Kidney epithelial cell (primary cell): ENCODE data around the gene RABL6. TPM values are rescaled to one million over a fixed set of nuclear protein-coding genes. Genes with fewer than 3 reads are reported as not detected.

Source experiments
- DNase-seq: peaks from one replicate; pipeline ENCODE4 v3.0.0-alpha.2; 2010; ENCODE audit warnings: low read depth
- H3K27me3 ChIP-seq: 2 replicates; pipeline ENCODE4 v1.6.0; 2011; ENCODE audit warnings: low read length; ENCODE audit not compliant: control insufficient read depth, insufficient read depth
- H3K36me3 ChIP-seq: 2 replicates; pipeline ENCODE4 v1.5.1; 2011; ENCODE audit warnings: low read length; ENCODE audit not compliant: control insufficient read depth, insufficient read depth
- H3K4me3 ChIP-seq: 2 replicates; pipeline ENCODE4 v1.5.1; 2011; ENCODE audit warnings: low read depth, mild to moderate bottlenecking, control low read depth, low read length
- total RNA-seq: library from RNA; depleted of rRNA; stranded (reverse); fragments of >200 nt; gene quantifications from 2 replicates; pipeline ENCODE4 v1.2.3, GENCODE V29; 2015
- TF ChIP-seq, protein P1 (sequence below): IDR thresholded peaks from 2 replicates; pipeline ENCODE4 v1.5.1; 2011; ENCODE audit warnings: mild to moderate bottlenecking, moderate library complexity, low read length, control low read depth, inconsistent platforms; ENCODE audit not compliant: insufficient read depth, poor library complexity, severe bottlenecking

RABL6 gene
- total RNA-seq, 1 donor from 2014 or later = 99.3 TPM

DNA sequence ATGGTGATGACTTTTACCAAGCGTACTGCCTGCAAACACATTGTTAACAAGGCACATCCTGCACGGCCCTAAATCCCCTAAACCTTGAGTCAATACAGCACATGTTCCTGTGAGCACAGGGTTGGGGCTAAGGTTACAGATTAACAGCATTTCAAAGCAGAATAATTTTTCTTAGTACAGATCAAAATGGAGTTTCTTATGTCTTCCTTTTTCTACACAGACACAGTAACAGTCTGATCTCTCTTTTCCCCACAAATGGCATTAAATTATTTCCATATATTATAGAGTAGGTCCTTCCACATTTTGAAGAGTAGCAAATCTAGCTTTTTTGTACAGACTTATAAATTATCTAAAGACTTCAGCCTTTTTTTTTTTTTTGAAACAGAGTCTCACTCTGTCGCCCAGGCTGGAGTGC is 18.2 kb upstream of the RABL6 start:
- TF ChIP-seq, protein P1, sequence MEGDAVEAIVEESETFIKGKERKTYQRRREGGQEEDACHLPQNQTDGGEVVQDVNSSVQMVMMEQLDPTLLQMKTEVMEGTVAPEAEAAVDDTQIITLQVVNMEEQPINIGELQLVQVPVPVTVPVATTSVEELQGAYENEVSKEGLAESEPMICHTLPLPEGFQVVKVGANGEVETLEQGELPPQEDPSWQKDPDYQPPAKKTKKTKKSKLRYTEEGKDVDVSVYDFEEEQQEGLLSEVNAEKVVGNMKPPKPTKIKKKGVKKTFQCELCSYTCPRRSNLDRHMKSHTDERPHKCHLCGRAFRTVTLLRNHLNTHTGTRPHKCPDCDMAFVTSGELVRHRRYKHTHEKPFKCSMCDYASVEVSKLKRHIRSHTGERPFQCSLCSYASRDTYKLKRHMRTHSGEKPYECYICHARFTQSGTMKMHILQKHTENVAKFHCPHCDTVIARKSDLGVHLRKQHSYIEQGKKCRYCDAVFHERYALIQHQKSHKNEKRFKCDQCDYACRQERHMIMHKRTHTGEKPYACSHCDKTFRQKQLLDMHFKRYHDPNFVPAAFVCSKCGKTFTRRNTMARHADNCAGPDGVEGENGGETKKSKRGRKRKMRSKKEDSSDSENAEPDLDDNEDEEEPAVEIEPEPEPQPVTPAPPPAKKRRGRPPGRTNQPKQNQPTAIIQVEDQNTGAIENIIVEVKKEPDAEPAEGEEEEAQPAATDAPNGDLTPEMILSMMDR = no peak
- no peak overlapping the region for H3K4me3 ChIP-seq
- H3K36me3 ChIP-seq = no peaks in the 10 kb centered on the region
- H3K27me3 ChIP-seq = no peaks in the 10 kb centered on the region
- no peak for DNase-seq

DNA sequence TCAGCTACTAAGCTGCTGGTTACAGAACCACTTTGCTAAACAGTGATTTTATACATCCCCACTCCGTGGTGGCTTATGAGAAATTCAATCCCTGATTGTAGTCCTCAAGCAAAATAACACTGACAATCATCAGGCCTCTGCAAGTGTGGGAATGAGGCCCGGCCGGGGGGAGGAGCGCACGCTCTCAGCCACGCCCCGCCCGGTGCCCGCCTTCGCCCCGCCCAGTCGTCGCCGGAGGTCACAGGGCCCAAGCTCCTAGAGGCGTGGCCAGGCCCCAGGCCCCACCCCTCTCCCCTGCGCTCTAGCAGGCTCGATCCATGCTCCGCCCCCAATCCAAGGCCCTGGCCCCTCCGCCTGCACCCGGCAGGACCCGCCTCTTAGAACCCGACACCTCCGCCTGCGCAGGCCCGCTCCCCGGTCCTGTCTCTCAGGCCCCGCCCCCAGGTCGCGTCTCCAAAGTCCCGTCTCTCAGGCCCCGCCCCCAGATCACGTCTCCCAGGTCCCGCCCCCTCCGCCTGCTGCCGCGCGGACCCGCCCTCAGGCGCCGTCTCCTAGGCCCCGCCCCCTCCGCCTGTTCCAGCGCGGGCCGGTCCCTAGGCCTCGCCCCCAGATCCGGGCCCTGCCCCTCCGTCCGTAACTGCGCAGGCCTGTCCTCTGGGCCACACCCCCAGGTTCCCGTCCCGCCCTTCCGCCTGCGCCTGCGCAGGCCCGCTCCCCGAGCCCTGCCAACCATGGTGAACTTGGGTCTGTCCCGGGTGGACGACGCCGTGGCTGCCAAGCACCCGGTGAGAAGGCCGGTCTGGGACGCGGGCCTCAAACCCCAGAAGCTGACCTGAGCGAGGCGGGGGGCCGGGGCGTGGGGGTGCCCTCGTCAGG is 16.9 kb upstream of the RABL6 start, which contains the start of gene TMEM141:
Gene TMEM141, plus strand, starts transcription at position 705 of the 876 bp plus-strand sequence. Its CDS starts 27 bp downstream, at position 732.
- TF ChIP-seq, protein P1 = no peak
- H3K27me3 ChIP-seq = peaks cover 6% of the 10 kb centered on the region
- peak; percentile 95 for DNase-seq

DNA sequence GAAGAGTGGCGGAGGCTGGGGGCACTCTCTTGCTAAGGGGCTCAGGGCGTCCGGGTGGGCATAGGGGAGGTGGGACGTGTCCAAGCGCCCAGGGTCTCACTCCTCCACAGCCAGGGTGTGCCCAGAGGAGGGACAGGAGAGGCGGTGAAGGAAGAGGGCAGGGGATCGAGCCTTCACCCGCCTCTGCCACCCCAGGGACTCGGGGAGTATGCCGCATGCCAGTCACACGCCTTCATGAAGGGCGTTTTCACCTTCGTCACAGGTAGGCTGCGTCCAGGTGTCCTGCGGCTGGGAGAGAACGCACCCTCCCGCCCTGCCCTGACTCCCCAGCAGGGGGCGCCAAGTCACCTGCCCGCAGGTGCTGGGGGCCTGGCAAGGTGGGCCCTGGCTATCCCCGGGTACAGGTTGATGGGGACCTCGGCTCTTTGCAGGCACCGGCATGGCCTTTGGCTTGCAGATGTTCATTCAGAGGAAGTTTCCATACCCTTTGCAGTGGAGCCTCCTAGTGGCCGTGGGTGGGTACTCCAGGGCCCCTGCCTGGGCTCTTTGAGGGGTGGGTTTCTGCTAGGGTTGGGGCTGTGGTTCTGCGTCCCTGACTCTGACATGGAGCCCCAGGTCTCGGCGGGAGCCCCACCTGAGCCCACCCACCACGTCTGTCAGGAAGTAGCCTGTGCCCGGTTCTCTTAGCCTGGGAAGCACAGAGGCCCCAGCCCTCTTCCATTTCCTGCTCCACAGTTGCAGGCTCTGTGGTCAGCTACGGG is 16.1 kb upstream of the RABL6 start:
- Histone ChIP-seq H3K4me3 (peak overlapping the region; percentile 74), H3K36me3 (no peaks in the 10 kb centered on the region), H3K27me3 (peaks cover 14% of the 10 kb centered on the region)
- TF ChIP-seq, protein P1 = peak; percentile 100
- no peak for DNase-seq

More for the DNA sequence above, 16.9 kb upstream of the RABL6 start, which contains the start of gene TMEM141:
- Histone ChIP-seq H3K36me3 (no peaks in the 10 kb centered on the region), H3K4me3 (peak within 1 kb of the TSS; percentile 74)

DNA sequence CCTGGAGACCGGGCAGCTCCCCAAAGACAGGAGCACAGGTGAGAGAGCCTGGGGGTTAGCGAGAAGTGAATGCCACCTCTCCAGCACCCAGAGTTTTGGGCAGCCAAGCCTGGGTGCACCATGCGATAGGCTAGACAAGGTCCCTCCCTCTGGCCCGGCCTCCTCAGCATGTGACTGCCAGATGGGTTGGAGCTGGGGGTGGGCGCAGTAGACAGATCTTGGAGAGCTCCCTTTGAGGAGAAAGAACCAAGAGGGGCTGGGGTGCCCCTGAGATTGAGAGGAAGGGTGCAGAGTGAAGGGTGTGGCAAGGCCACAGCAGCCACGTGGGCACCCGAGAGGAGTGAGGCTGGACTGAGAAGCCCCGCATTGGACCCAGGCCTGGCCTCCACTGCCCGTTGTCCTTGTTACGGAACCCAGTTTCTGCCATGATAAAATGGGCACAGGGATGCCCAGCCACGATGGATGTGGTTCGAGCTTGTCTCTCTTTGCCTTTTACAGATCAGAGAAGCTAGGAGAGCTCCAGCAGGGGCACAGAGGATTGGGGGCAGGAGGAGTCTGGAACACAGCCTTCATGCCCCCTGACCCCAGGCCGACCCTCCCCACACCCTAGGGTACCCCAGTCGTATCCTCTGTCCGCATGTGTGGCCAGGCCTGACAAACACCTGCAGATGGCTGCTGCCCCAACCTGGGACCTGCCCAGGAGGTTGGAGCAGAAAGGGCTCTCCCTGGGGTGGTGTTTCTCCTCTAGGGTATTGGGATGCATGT is 15.2 kb upstream of the RABL6 start:
- TF ChIP-seq, protein P1 = no peak
- Histone ChIP-seq H3K36me3 (no peaks in the 10 kb centered on the region), H3K4me3 (no peak overlapping the region), H3K27me3 (peaks cover 18% of the 10 kb centered on the region)
- DNase-seq = no peak

DNA sequence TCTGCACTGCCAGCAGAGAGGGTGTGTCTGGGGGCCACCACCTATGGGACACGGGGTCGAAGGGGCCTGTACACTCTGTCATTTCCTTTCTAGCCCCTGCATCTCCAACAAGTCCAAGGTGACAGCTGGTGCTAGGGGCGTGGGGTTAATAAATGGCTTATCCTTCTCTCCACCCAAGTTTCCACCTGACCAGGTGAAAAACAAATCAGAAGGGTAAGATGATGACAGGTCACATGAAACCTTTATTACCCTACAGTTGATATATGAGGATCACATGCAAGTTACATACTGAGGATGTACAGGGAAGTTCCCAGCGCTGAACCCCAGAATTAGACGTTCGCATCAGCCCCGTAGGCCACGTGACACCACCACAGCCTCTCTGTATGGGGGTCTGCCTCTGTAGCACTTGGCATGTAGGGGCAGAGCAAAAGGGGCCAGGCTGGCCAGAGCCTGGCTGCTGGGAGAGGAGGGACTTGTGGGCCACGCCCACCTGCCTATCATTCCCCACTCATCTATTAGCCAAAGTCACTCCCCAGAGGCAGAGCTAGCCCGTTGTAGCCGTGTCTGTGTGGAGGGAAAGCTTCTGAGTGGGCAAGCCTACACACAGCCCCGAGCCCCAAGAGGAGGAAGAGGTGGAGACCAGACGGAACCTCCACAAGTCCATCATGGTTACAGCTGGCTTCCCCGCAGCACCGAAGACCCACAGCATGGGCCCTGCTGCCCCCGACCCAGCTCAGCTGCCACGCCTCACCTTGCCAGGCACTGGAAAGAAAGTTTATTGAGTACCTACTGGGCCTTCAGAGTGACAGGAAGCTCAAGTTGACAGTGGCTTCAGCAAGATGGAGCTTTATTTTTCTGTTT is 14.4 kb upstream of the RABL6 start:
- H3K36me3 ChIP-seq = no peaks in the 10 kb centered on the region
- H3K27me3 ChIP-seq = peaks cover 18% of the 10 kb centered on the region
- DNase-seq = no peak
- TF ChIP-seq, protein P1 = no peak
- no peak overlapping the region for H3K4me3 ChIP-seq
